Measurements from ENCODE around the gene PNO1. TPM values are rescaled to one million over a fixed set of nuclear protein-coding genes. Genes with fewer than 3 reads are reported as not detected.

Gene PNO1
- total RNA-seq, 1 donor from 2014 or later = 13.2 TPM

GRCh38 chr2:68151037-68151436 lies 6.7 kb upstream of the PNO1 start:
- FAIRE-seq (no peak), DNase-seq (ENCODE audit: low read depth) (peak; percentile 13)
- Histone ChIP-seq H3K4me3 (ENCODE audit: low read depth, low read length) (no peak overlapping the region), H3K36me3 (ENCODE audit: control insufficient read depth, insufficient read depth, low read length) (no peaks in the 10 kb centered on the region), H3K27me3 (ENCODE audit: control insufficient read depth, insufficient read depth, low read length) (no peaks in the 10 kb centered on the region)
- TF ChIP-seq CTCF (IDR thresholded peaks at IDR 0.05; ENCODE audit: insufficient read depth, low read length, severe bottlenecking) = no peak

- H3K27me3 ChIP-seq (ENCODE audit: control insufficient read depth, insufficient read depth, low read length) = no peaks in the 10 kb centered on the region
- no peak for FAIRE-seq
These were observed 4.9 kb upstream of the PNO1 start for GRCh38 chr2:68152681-68153347.

GRCh38 chr2:68155618-68156017 lies 2.1 kb upstream of the PNO1 start:
- FAIRE-seq (no peak), DNase-seq (ENCODE audit: low read depth) (no peak)

More at GRCh38 chr2:68152681-68153347, 4.9 kb upstream of the PNO1 start:
- H3K36me3 ChIP-seq (ENCODE audit: control insufficient read depth, insufficient read depth, low read length) = no peaks in the 10 kb centered on the region
- no peak for DNase-seq (ENCODE audit: low read depth)
- no peak for TF ChIP-seq CTCF (IDR thresholded peaks at IDR 0.05; ENCODE audit: insufficient read depth, low read length, severe bottlenecking)
- H3K4me3 ChIP-seq (ENCODE audit: low read depth, low read length) = no peak overlapping the region

GRCh38 chr2:68156419-68156818 lies 1.3 kb upstream of the PNO1 start:
- peak overlapping the region; percentile 63 for H3K4me3 ChIP-seq (ENCODE audit: low read depth, low read length)
- TF ChIP-seq CTCF (IDR thresholded peaks at IDR 0.05; ENCODE audit: insufficient read depth, low read length, severe bottlenecking) = no peak
- H3K36me3 ChIP-seq (ENCODE audit: control insufficient read depth, insufficient read depth, low read length) = peaks cover 4% of the 10 kb centered on the region
- H3K27me3 ChIP-seq (ENCODE audit: control insufficient read depth, insufficient read depth, low read length) = no peaks in the 10 kb centered on the region
- no peak for FAIRE-seq
- no peak for DNase-seq (ENCODE audit: low read depth)

More at GRCh38 chr2:68155618-68156017, 2.1 kb upstream of the PNO1 start:
- peaks cover 4% of the 10 kb centered on the region for H3K36me3 ChIP-seq (ENCODE audit: control insufficient read depth, insufficient read depth, low read length)
- no peak overlapping the region for H3K4me3 ChIP-seq (ENCODE audit: low read depth, low read length)
- H3K27me3 ChIP-seq (ENCODE audit: control insufficient read depth, insufficient read depth, low read length) = no peaks in the 10 kb centered on the region
- TF ChIP-seq CTCF (IDR thresholded peaks at IDR 0.05; ENCODE audit: insufficient read depth, low read length, severe bottlenecking) = no peak

GRCh38 chr2:68157002-68157401 lies 686 bp upstream of the PNO1 start:
- no peak for TF ChIP-seq CTCF (IDR thresholded peaks at IDR 0.05; ENCODE audit: insufficient read depth, low read length, severe bottlenecking)
- Histone ChIP-seq H3K36me3 (ENCODE audit: control insufficient read depth, insufficient read depth, low read length) (peaks cover 5% of the 10 kb centered on the region), H3K27me3 (ENCODE audit: control insufficient read depth, insufficient read depth, low read length) (no peaks in the 10 kb centered on the region), H3K4me3 (ENCODE audit: low read depth, low read length) (peak overlapping the region; percentile 63)
- no peak for FAIRE-seq
- DNase-seq (ENCODE audit: low read depth) = peak; percentile 8

- H3K4me3 ChIP-seq (ENCODE audit: low read depth, low read length) = peak overlapping the region; percentile 63
- FAIRE-seq (no peak), DNase-seq (ENCODE audit: low read depth) (peak; percentile 11)
- no peak for TF ChIP-seq CTCF (IDR thresholded peaks at IDR 0.05; ENCODE audit: insufficient read depth, low read length, severe bottlenecking)
- peaks cover 7% of the 10 kb centered on the region for H3K36me3 ChIP-seq (ENCODE audit: control insufficient read depth, insufficient read depth, low read length)
- no peaks in the 10 kb centered on the region for H3K27me3 ChIP-seq (ENCODE audit: control insufficient read depth, insufficient read depth, low read length)
These were observed 403 bp downstream of the PNO1 start for GRCh38 chr2:68158134-68158447.
